Liver (tissue), 3 donors: ENCODE data around the gene PRKAA1.

Source experiments
- ATF3 ChIP-seq: IDR thresholded peaks from 2 replicates; pipeline ENCODE4 v1.6.1; 2016; ENCODE audit warnings: antibody characterized with exemption
- CTCF ChIP-seq: fragments of 150-350 bp; IDR thresholded peaks from 2 replicates; pipeline ENCODE4 v1.5.1; 2017; ENCODE audit warnings: improper control_type of control experiment, low read depth, low read length; ENCODE audit not compliant: missing input control
- EGR1 ChIP-seq, 2 donors: IDR thresholded peaks; 2 replicates each; pipeline ENCODE4 v1.6.1; 2016 to 2018; ENCODE audit warnings: antibody characterized with exemption in 2 of 2, low read depth in 2 of 2
- FOXA2 ChIP-seq: IDR thresholded peaks from 2 replicates; pipeline ENCODE4 v1.6.1; 2016; ENCODE audit warnings: antibody characterized with exemption
- GABPA ChIP-seq, 2 donors: IDR thresholded peaks in 1 of 2; conservative IDR thresholded peaks in 1 of 2; 2 replicates each; pipeline ENCODE4 v1.6.1; 2016; ENCODE audit warnings: antibody characterized with exemption in 2 of 2, mild to moderate bottlenecking in 1 of 2, moderate library complexity in 1 of 2
- NR2F2 ChIP-seq: IDR thresholded peaks from 2 replicates; pipeline ENCODE4 v1.6.1; 2016; ENCODE audit warnings: antibody characterized with exemption
- RAD21 ChIP-seq, 2 donors: IDR thresholded peaks; 2 replicates each; pipeline ENCODE4 v1.6.1; 2016; ENCODE audit warnings: antibody characterized with exemption in 2 of 2, mild to moderate bottlenecking in 2 of 2
- SP1 ChIP-seq: IDR thresholded peaks from 2 replicates; pipeline ENCODE4 v1.6.1; 2018; ENCODE audit warnings: antibody characterized with exemption, mild to moderate bottlenecking
- TAF1 ChIP-seq: conservative IDR thresholded peaks from 2 replicates; pipeline ENCODE4 v1.6.1; 2016; ENCODE audit warnings: antibody characterized with exemption, mild to moderate bottlenecking
- ZBTB33 ChIP-seq: IDR thresholded peaks from 2 replicates; pipeline ENCODE4 v1.6.1; 2016; ENCODE audit warnings: antibody characterized with exemption
- TF ChIP-seq, protein P1 (sequence below): IDR thresholded peaks from 2 replicates; pipeline ENCODE4 v1.6.1; 2016; ENCODE audit warnings: antibody characterized with exemption, mild to moderate bottlenecking
- TF ChIP-seq, protein P2 (sequence below): IDR thresholded peaks from 2 replicates; pipeline ENCODE4 v1.6.1; 2016; ENCODE audit warnings: antibody characterized with exemption
- donor health status: healthy.
- donor health status: healthy.

- TF ChIP-seq, protein P1, sequence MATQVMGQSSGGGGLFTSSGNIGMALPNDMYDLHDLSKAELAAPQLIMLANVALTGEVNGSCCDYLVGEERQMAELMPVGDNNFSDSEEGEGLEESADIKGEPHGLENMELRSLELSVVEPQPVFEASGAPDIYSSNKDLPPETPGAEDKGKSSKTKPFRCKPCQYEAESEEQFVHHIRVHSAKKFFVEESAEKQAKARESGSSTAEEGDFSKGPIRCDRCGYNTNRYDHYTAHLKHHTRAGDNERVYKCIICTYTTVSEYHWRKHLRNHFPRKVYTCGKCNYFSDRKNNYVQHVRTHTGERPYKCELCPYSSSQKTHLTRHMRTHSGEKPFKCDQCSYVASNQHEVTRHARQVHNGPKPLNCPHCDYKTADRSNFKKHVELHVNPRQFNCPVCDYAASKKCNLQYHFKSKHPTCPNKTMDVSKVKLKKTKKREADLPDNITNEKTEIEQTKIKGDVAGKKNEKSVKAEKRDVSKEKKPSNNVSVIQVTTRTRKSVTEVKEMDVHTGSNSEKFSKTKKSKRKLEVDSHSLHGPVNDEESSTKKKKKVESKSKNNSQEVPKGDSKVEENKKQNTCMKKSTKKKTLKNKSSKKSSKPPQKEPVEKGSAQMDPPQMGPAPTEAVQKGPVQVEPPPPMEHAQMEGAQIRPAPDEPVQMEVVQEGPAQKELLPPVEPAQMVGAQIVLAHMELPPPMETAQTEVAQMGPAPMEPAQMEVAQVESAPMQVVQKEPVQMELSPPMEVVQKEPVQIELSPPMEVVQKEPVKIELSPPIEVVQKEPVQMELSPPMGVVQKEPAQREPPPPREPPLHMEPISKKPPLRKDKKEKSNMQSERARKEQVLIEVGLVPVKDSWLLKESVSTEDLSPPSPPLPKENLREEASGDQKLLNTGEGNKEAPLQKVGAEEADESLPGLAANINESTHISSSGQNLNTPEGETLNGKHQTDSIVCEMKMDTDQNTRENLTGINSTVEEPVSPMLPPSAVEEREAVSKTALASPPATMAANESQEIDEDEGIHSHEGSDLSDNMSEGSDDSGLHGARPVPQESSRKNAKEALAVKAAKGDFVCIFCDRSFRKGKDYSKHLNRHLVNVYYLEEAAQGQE = no peak
- TF ChIP-seq CTCF (no peak), TAF1 (no peak), SP1 (no peak), FOXA2 (no peak), RAD21 (IDR thresholded peaks at IDR 0.05) (no peak), ATF3 (no peak), EGR1 (IDR thresholded peaks at IDR 0.05; ENCODE audit: low read depth in 2 of 2) (no peak), GABPA (IDR thresholded peaks at IDR 0.05 in 1 of 2, conservative IDR thresholded peaks at IDR 0.05 in 1 of 2) (no peak), NR2F2 (no peak), ZBTB33 (no peak)
- TF ChIP-seq, protein P2, sequence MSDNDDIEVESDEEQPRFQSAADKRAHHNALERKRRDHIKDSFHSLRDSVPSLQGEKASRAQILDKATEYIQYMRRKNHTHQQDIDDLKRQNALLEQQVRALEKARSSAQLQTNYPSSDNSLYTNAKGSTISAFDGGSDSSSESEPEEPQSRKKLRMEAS = no peak
Observed at GRCh38 chr5:40831346-40832210, 33.4 kb upstream of the PRKAA1 start.
